ENCODE measurements around the gene ZNF655. TPM values are rescaled to one million over a fixed set of nuclear protein-coding genes. Genes with fewer than 3 reads are reported as not detected.
"Not testable (repeated sequence)": the region's sequence is repeated elsewhere in the genome, so short reads cannot be mapped to it uniquely, and the experiment has no call there.

ZNF655 gene
- total RNA-seq, 2 donors from 2014 or later = 50.8 to 66.7 TPM

GRCh38 chr7:99579956-99580777 is 21.7 kb downstream of the ZNF655 start:
- no peaks in the 10 kb centered on the region for H3K36me3 Mint-ChIP-seq
- peak overlapping the region; percentile 75 to 87 for H3K27ac Mint-ChIP-seq
- DNase-seq (ENCODE audit: low spot score in 2 of 2) (peak in 1 of 2 donors; percentile 42), ATAC-seq (peak; percentile 65 to 76)
- no peaks in the 10 kb centered on the region for H3K9me3 Mint-ChIP-seq

- not testable (repeated sequence) for H3K9me3 Mint-ChIP-seq; H3K36me3 Mint-ChIP-seq; ATAC-seq; DNase-seq (ENCODE audit: low spot score in 2 of 2)
- H3K27ac Mint-ChIP-seq = peak overlapping the region in 1 of 2 donors; percentile 75
Measured at GRCh38 chr7:99580778-99581332, 22.4 kb downstream of the ZNF655 start.

GRCh38 chr7:99588868-99589267 is 30.4 kb downstream of the ZNF655 start:
- no peaks in the 10 kb centered on the region for H3K36me3 Mint-ChIP-seq
- peak; percentile 35 to 56 for ATAC-seq
- H3K27ac Mint-ChIP-seq = no peak overlapping the region

DNA sequence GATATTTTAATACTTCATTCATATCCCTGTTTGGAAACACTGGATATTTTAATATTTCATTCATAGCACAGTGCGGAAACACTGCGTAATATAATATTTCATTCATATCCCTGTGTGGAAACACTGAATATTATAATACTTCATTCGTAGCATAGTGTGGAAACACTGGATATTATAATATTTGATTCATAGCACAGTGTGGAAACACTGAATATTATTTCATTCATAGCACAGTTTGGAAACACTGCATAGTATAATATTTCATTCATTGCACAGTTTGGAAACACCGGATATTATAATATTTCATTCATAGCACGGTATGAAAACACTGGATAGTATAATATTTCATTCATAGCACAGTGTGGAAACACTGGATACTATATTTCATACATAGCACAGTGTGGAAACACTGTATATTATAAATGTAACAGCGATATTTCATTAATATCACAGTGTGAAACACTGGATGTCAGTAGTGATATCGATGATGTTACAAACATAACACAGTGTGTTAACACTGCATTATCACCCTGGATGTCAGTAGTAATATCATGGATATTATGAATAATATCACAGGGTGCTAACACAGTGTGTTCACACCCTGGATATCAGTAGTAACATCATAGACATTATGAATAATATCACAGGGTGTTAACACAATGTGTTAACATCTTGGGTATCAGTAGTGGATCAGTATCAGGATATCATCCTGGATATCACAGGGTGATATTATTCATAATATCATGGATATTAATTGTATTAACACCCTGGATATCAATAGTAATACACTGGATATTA is 36.7 kb downstream of the ZNF655 start:
- Mint-ChIP-seq H3K27ac (no peak overlapping the region), H3K36me3 (no peaks in the 10 kb centered on the region), H3K9me3 (no peaks in the 10 kb centered on the region)
- DNase-seq (ENCODE audit: low spot score in 2 of 2) (no peak), ATAC-seq (peak; percentile 61 to 70)

More at GRCh38 chr7:99588868-99589267, 30.4 kb downstream of the ZNF655 start:
- no peaks in the 10 kb centered on the region for H3K9me3 Mint-ChIP-seq
- no peak for DNase-seq (ENCODE audit: low spot score in 2 of 2)

DNA sequence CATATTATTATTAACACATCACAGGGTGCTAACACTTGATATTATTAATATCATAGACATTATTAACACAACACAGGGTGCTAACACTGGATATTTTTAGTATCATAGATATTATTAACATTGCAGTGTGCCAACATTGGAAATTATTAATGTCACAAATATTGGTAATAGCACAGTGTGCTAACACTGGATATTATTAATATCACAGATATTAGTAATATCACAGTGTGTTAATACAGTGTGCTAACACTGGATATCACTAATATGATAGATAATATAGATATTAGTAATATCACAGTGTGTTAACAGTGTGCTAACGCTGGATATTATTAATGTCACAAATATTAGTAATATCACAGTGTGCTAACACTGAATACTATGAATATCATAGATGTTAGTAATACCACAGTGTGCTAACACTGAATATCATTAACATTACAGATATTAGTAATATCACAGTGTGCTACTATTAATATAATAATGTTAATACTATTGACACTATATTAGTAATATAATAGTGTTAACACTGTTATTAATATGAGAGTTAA is 38.0 kb downstream of the ZNF655 start:
- DNase-seq (ENCODE audit: low spot score in 2 of 2) (no peak), ATAC-seq (no peak)
- H3K36me3 Mint-ChIP-seq = no peaks in the 10 kb centered on the region
- H3K27ac Mint-ChIP-seq = no peak overlapping the region
- no peaks in the 10 kb centered on the region for H3K9me3 Mint-ChIP-seq

GRCh38 chr7:99597762-99598501 is 39.5 kb downstream of the ZNF655 start, which contains the start of gene TMEM225B:
Gene TMEM225B (plus strand): TSS chr7:99598267. CDS start chr7:99604389, 6,122 bp downstream.
- Mint-ChIP-seq H3K27ac (no peak within 1 kb of the TSS), H3K36me3 (no peaks in the 10 kb centered on the region)

GRCh38 chr7:99599836-99600235 is 41.4 kb downstream of the ZNF655 start:
- Mint-ChIP-seq H3K27ac (no peak overlapping the region), H3K9me3 (no peaks in the 10 kb centered on the region), H3K36me3 (no peaks in the 10 kb centered on the region)
- DNase-seq (ENCODE audit: low spot score in 2 of 2) (no peak), ATAC-seq (no peak)

More at GRCh38 chr7:99597762-99598501, 39.5 kb downstream of the ZNF655 start, which contains the start of gene TMEM225B:
- ATAC-seq (peak; percentile 46 to 50), DNase-seq (ENCODE audit: low spot score in 2 of 2) (no peak)
- H3K9me3 Mint-ChIP-seq = no peaks in the 10 kb centered on the region

DNA sequence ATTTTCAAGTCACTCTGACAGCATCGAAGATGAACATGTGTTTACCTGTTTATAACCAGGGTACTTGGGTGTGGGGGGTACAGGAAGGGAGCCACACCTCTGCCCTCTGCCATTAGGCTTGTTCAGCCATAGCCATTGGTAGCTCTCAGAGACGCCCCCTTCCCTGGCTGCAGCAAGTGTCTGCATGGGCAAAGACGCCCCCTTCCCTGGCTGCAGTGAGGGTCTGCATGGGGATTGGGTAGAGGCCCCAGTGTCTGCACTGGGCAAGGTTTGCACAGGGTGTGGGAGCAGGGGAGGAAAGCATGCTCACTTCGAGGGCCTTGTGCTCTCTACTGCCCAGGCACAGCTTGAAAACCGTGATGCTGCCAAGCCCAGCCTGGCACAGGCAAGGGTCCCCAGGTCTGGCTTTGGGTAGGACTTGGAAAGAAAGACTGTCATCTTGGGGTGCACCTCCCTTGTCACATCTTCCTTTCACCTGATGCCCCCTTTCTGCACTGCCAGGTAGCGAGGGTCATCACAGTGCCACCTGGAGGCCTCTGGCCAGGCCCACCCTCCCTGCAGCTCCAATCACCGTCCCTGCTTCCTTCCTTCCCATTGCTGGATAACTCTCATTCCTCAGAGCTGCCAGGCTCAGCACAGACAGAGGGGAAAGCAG is 43.3 kb downstream of the ZNF655 start:
- DNase-seq (ENCODE audit: low spot score in 2 of 2) = no peak
- no peaks in the 10 kb centered on the region for H3K36me3 Mint-ChIP-seq
- no peaks in the 10 kb centered on the region for H3K9me3 Mint-ChIP-seq
- H3K27ac Mint-ChIP-seq = no peak overlapping the region
- ATAC-seq = no peak

- DNase-seq (ENCODE audit: low spot score in 2 of 2) (no peak), ATAC-seq (no peak)
- H3K9me3 Mint-ChIP-seq = no peaks in the 10 kb centered on the region
- no peaks in the 10 kb centered on the region for H3K36me3 Mint-ChIP-seq
- no peak overlapping the region for H3K27ac Mint-ChIP-seq
Measured at GRCh38 chr7:99605527-99605926, 47.1 kb downstream of the ZNF655 start.

DNA sequence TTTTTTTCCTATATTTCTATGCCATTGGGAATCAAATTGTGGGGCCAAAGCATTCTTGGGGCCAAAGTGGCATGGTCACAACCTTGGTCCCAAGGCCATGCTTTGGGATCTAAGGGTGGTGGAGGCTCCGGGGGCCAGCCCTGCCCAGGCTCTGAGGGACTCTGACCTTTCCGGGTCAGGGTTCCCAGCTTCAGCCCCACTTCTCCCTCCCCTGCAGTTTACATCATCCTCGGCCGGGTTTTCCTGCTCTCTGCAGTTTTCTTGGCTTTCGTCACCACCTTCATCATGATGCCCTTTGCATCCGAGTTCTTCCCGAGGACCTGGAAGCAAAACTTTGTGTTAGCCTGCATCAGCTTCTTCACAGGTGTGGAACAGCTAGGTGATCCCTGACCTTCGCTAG is 48.1 kb downstream of the ZNF655 start:
- DNase-seq (ENCODE audit: low spot score in 2 of 2) = no peak
- no peaks in the 10 kb centered on the region for H3K9me3 Mint-ChIP-seq
- H3K27ac Mint-ChIP-seq = no peak overlapping the region
- no peak for ATAC-seq
- H3K36me3 Mint-ChIP-seq = no peaks in the 10 kb centered on the region

- Mint-ChIP-seq H3K27ac (no peak overlapping the region), H3K36me3 (no peaks in the 10 kb centered on the region), H3K9me3 (no peaks in the 10 kb centered on the region)
- no peak for DNase-seq (ENCODE audit: low spot score in 2 of 2)
- ATAC-seq = no peak
Measured at GRCh38 chr7:99607548-99607947, 49.1 kb downstream of the ZNF655 start.

- peak overlapping the region in 1 of 2 donors; percentile 27 for H3K27ac Mint-ChIP-seq
- no peak for ATAC-seq
Measured at GRCh38 chr7:99614495-99614894, 56.1 kb downstream of the ZNF655 start.

GRCh38 chr7:99615989-99616358 is 57.5 kb downstream of the ZNF655 start:
- Mint-ChIP-seq H3K9me3 (peaks cover 0 to 5% of the 10 kb centered on the region in 2 donors), H3K27ac (peak overlapping the region; percentile 92 to 99), H3K36me3 (peaks cover 20 to 23% of the 10 kb centered on the region in 2 donors)
- peak; percentile 4 to 16 for ATAC-seq
- no peak for DNase-seq (ENCODE audit: low spot score in 2 of 2)

More at GRCh38 chr7:99614495-99614894, 56.1 kb downstream of the ZNF655 start:
- Mint-ChIP-seq H3K36me3 (peaks cover 9 to 21% of the 10 kb centered on the region in 2 donors), H3K9me3 (peaks cover 0 to 5% of the 10 kb centered on the region in 2 donors)
- no peak for DNase-seq (ENCODE audit: low spot score in 2 of 2)

- Mint-ChIP-seq H3K27ac (peak within 1 kb of the TSS; percentile 92 to 99), H3K9me3 (peaks cover 0 to 5% of the 10 kb centered on the region in 2 donors), H3K36me3 (peaks cover 23 to 26% of the 10 kb centered on the region in 2 donors)
- peak; percentile 91 to 96 for ATAC-seq
- DNase-seq (ENCODE audit: low spot score in 2 of 2) = peak; percentile 84 to 86
Measured at GRCh38 chr7:99616359-99617191, 58.1 kb downstream of the ZNF655 start, which contains the start of gene ZSCAN25. Gene ZSCAN25 (plus strand): TSS chr7:99616946. CDS start chr7:99619607, 2,661 bp downstream.
